Inferior parietal cortex (tissue), 1 donor: ENCODE data around the gene RNH1.
A peak's percentile ranks its signal among the peaks of the same experiment; 100 is the strongest.

Source experiments
- DNase-seq: peaks from one replicate; pipeline ENCODE4 v3.0.0-alpha.2; 2016; ENCODE audit errors: extremely low spot score

The RNH1 gene

GRCh38 chr11:506995-507726 lies at the start of gene RNH1:
Gene RNH1, minus strand, starts transcription at chr11:507242. Its CDS starts 5,080 bp downstream, at chr11:502162.
- DNase-seq = peak; percentile 77

GRCh38 chr11:555780-556661 lies 49.0 kb upstream of the RNH1 start:
- DNase-seq = no peak

GRCh38 chr11:555227-555779 lies 48.3 kb upstream of the RNH1 start:
- DNase-seq = no peak

GRCh38 chr11:554428-555226 lies 47.6 kb upstream of the RNH1 start:
- no peak for DNase-seq

- no peak for DNase-seq
These were observed 46.9 kb upstream of the RNH1 start for GRCh38 chr11:553988-554340.

GRCh38 chr11:553083-553987 lies 46.3 kb upstream of the RNH1 start:
- DNase-seq = no peak

- no peak for DNase-seq
These were observed 44.6 kb upstream of the RNH1 start for GRCh38 chr11:551596-551995.

- no peak for DNase-seq
These were observed 44.1 kb upstream of the RNH1 start for GRCh38 chr11:551131-551530.

- no peak for DNase-seq
These were observed 43.7 kb upstream of the RNH1 start for GRCh38 chr11:550746-551085.

- no peak for DNase-seq
These were observed 43.1 kb upstream of the RNH1 start for GRCh38 chr11:550021-550745.

GRCh38 chr11:548700-549603 lies 41.9 kb upstream of the RNH1 start:
- DNase-seq = no peak

- no peak for DNase-seq
These were observed 38.1 kb upstream of the RNH1 start for GRCh38 chr11:545171-545570.

GRCh38 chr11:544817-545166 lies 37.8 kb upstream of the RNH1 start:
- no peak for DNase-seq

- no peak for DNase-seq
These were observed 34.4 kb upstream of the RNH1 start for GRCh38 chr11:541433-541885.

GRCh38 chr11:540583-541432 lies 33.8 kb upstream of the RNH1 start:
- DNase-seq = no peak

GRCh38 chr11:539971-540481 lies 33.0 kb upstream of the RNH1 start:
- no peak for DNase-seq

- no peak for DNase-seq
These were observed 31.5 kb upstream of the RNH1 start for GRCh38 chr11:538431-539051.
